Body of pancreas (tissue), 4 donors: ENCODE data around the gene THSD7B. TPM values are rescaled to one million over a fixed set of nuclear protein-coding genes. Genes with fewer than 3 reads are reported as not detected.

ENCODE experiments used
- ATAC-seq: fragments of 150-250 bp; one replicate; pipeline ENCODE4 v1.9.1; 2016
- DNase-seq, 4 donors: peaks; one replicate each; pipeline ENCODE4 v3.0.0-alpha.2; 2019
- H3K27ac ChIP-seq, 4 donors: fragments of 200-600 bp; sonication (generic); 1 replicate in 3 of 4; 2 replicates in 1 of 4; pipeline versions ENCODE4 v1.5.1 to v1.6.1; 2016 to 2019; ENCODE audit warnings: mild to moderate bottlenecking in 1 of 4, mixed read lengths in 1 of 4, moderate library complexity in 1 of 4
- H3K27me3 ChIP-seq, 2 donors: fragments of 200-600 bp; sonication (generic); one replicate each; pipeline ENCODE4 v1.6.0; 2016; ENCODE audit warnings: mild to moderate bottlenecking in 1 of 2
- H3K36me3 ChIP-seq, 2 donors: fragments of 200-600 bp; sonication (generic); replicated peaks in 1 of 2; 2 replicates each; pipeline ENCODE4 v1.5.1; 2016; ENCODE audit warnings: low read depth in 2 of 2; ENCODE audit not compliant: insufficient read depth in 1 of 2
- H3K4me1 ChIP-seq: fragments of 200-600 bp; sonication (generic); one replicate; pipeline ENCODE4 v1.6.0; 2016
- H3K4me3 ChIP-seq, 2 donors: fragments of 200-600 bp; sonication (generic); 1 replicate in 1 of 2; 2 replicates in 1 of 2; pipeline ENCODE4 v1.5.1; 2016 to 2019
- H3K9me3 ChIP-seq, 3 donors: fragments of 200-600 bp; sonication (generic); 1 replicate in 2 of 3; 2 replicates in 1 of 3; pipeline ENCODE4 v1.5.1; 2016
- POLR2A ChIP-seq, 3 donors: fragments of 450-650 bp; IDR thresholded peaks; one replicate each; pipeline ENCODE4 v1.6.1; 2016; ENCODE audit warnings: antibody characterized with exemption in 3 of 3, mild to moderate bottlenecking in 2 of 3
- WGBS, 2 donors: methylation state at CpG; one replicate each; pipeline ENCODE4 v1.1.5; 2017; 5-methylcytosine and 5-hydroxymethylcytosine counted together
- intact Hi-C: fragments of 100-400 bp; cut with DNase I; formaldehyde crosslinking; loops from one replicate; pipeline ENCODE4 v1.15.1; 2023
- total RNA-seq, 2 donors: library from RNA; depleted of rRNA; stranded (reverse); fragments of >200 nt; gene quantifications; one replicate each; pipeline ENCODE4 v1.1.0, GENCODE V29; 2016
- TF ChIP-seq, protein P1 (sequence below), 7 experiments: fragments of 450-650 bp in 4 of 7; fragments of 200-600 bp in 3 of 7; sonication (generic) in 3 of 7; IDR thresholded peaks; one replicate each; pipeline ENCODE4 v1.5.1; 2016 to 2019; ENCODE audit warnings: antibody characterized with exemption in 7 of 7

Gene THSD7B
- total RNA-seq, 2 donors from 2014 or later, result 0.26 to 0.33 TPM

DNA sequence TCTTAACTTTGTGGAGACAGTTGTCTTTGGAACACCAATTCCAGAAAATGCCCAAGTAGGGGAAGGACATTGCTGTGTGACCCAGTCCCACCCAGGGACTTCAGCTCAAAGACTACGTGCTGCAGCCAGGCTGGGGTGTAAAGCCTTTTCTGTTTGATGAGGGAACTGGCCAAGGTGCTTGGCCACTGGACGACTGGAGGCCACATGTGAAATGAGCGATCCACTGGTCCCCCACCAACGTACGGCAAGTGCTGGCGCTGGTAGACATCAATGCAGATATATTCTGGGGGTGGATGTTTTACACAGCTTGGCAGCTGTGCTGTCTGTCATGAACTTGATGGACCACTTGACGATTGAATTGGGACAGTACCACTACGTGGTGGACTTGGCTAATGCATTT lies 616.4 kb downstream of the THSD7B start:
- no peaks in the 10 kb centered on the region for H3K9me3 ChIP-seq
- no peak overlapping the region for H3K27ac ChIP-seq
- H3K4me1 ChIP-seq, result no peaks in the 10 kb centered on the region
- no peaks in the 10 kb centered on the region for H3K27me3 ChIP-seq
- 68 to 72% methylated on average over 8 of the region's 8 CpGs for WGBS, 2 donors
- H3K4me3 ChIP-seq, result no peak overlapping the region
- H3K36me3 ChIP-seq, result no peaks in the 10 kb centered on the region
- no peak for DNase-seq
- TF ChIP-seq, protein P1, sequence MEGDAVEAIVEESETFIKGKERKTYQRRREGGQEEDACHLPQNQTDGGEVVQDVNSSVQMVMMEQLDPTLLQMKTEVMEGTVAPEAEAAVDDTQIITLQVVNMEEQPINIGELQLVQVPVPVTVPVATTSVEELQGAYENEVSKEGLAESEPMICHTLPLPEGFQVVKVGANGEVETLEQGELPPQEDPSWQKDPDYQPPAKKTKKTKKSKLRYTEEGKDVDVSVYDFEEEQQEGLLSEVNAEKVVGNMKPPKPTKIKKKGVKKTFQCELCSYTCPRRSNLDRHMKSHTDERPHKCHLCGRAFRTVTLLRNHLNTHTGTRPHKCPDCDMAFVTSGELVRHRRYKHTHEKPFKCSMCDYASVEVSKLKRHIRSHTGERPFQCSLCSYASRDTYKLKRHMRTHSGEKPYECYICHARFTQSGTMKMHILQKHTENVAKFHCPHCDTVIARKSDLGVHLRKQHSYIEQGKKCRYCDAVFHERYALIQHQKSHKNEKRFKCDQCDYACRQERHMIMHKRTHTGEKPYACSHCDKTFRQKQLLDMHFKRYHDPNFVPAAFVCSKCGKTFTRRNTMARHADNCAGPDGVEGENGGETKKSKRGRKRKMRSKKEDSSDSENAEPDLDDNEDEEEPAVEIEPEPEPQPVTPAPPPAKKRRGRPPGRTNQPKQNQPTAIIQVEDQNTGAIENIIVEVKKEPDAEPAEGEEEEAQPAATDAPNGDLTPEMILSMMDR (IDR thresholded peaks at IDR 0.05), result no peak
- TF ChIP-seq POLR2A (IDR thresholded peaks at IDR 0.05), result no peak
- no peak for ATAC-seq
- intact Hi-C loops, result no loop called here

DNA sequence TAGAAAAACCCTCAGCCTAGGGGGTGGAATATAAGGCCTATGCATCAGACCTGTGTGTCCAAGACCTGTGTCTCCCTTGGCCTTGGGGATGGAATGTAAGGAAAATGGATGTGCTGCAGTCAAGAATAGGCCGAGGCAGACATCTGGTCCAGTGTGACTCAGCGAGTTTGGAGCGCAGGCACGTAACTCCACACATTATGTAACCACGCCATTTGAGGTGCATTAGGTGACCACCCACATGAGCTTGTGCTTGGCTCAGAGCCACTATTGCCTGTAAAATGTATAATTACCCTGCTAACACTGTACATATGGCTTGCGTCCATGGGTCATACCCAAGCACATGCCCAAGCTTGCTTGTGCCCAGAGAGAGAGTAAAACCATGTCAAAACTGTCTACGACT lies 618.0 kb downstream of the THSD7B start:
- no peak for TF ChIP-seq POLR2A (IDR thresholded peaks at IDR 0.05)
- TF ChIP-seq, protein P1 (IDR thresholded peaks at IDR 0.05), result no peak
- ATAC-seq (no peak), DNase-seq (no peak)
- Histone ChIP-seq H3K27ac (no peak overlapping the region), H3K4me1 (no peaks in the 10 kb centered on the region), H3K4me3 (no peak overlapping the region), H3K36me3 (no peaks in the 10 kb centered on the region), H3K9me3 (no peaks in the 10 kb centered on the region), H3K27me3 (no peaks in the 10 kb centered on the region)
- intact Hi-C loops, result no loop called here
- 82 to 83% methylated on average over 5 to 7 of the region's 7 CpGs for WGBS, 2 donors

DNA sequence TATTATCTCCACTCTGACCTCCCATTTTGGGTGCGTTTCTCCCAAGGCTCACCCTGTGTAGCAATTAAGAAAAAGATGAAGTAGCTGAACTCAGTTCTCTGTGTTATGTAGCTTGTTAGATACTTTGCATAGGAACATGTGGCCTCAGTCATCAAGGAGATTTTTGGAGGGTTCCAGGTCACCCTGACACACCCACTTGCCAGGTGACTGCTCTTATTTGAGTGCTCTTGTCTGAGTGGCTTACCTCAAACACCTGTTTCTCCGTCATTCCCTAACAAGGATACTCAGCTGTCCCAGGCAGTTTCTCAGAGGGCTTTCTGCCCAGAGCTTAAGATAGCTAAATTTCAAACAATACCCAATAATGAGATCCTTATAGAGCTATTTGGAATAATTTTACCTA lies 621.7 kb downstream of the THSD7B start:
- WGBS, 2 donors, result 33 to 46% methylated on average over 2 of the region's 2 CpGs
- H3K9me3 ChIP-seq, result no peaks in the 10 kb centered on the region

DNA sequence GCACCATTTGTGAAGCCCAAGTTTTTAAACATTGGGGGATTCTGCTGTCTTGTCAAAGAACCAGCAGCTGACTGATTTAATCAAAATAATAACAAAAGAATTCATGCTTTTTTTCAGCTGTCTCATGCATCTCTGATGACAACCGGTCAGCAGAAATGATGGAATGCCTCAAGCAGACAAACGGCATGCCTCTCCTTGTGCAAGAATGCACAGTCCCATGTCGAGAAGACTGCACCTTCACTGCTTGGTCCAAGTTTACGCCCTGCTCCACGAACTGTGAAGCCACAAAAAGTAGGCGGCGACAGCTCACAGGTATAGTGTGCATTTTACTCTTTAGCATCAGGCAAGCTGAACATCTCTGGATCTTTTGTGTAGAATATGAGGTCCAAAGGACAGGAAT lies 640.2 kb downstream of the THSD7B start:
- H3K9me3 ChIP-seq, result no peaks in the 10 kb centered on the region
- 61 to 63% methylated on average over 7 of the region's 7 CpGs for WGBS, 2 donors
- H3K4me3 ChIP-seq, result no peak overlapping the region
- intact Hi-C loops, result no loop called here
- H3K27me3 ChIP-seq, result no peaks in the 10 kb centered on the region
- H3K4me1 ChIP-seq, result no peaks in the 10 kb centered on the region
- H3K36me3 ChIP-seq, result no peaks in the 10 kb centered on the region
- H3K27ac ChIP-seq, result no peak overlapping the region
- DNase-seq (no peak), ATAC-seq (no peak)
- TF ChIP-seq, protein P1 (IDR thresholded peaks at IDR 0.05), result no peak
- TF ChIP-seq POLR2A (IDR thresholded peaks at IDR 0.05), result no peak

More for the DNA sequence above, 621.7 kb downstream of the THSD7B start:
- no peak for TF ChIP-seq POLR2A (IDR thresholded peaks at IDR 0.05)
- TF ChIP-seq, protein P1 (IDR thresholded peaks at IDR 0.05), result no peak
- Histone ChIP-seq H3K27ac (no peak overlapping the region), H3K4me3 (no peak overlapping the region), H3K27me3 (no peaks in the 10 kb centered on the region), H3K36me3 (no peaks in the 10 kb centered on the region), H3K4me1 (no peaks in the 10 kb centered on the region)
- no peak for DNase-seq
- intact Hi-C loops, result no loop called here
- no peak for ATAC-seq

DNA sequence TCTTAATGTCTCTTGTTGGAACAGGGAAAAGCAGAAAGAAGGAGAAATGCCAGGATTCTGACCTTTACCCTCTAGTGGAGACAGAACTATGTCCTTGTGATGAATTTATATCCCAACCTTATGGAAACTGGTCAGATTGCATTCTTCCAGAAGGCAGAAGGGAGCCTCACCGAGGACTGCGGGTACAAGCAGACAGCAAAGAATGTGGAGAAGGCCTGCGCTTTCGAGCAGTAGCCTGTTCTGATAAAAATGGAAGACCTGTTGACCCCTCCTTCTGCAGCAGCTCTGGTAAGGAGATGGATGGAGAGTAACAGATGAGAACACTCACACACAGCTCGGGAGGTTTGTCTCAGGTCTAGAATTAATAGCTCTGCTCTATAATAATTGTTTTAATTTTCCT lies 646.2 kb downstream of the THSD7B start:
- Histone ChIP-seq H3K27ac (no peak overlapping the region), H3K9me3 (no peaks in the 10 kb centered on the region), H3K4me3 (no peak overlapping the region), H3K4me1 (no peaks in the 10 kb centered on the region), H3K27me3 (no peaks in the 10 kb centered on the region), H3K36me3 (no peaks in the 10 kb centered on the region)
- whole genome bisulfite sequencing, 2 donors, result 25 to 30% methylated on average over 5 of the region's 5 CpGs
- ATAC-seq (no peak), DNase-seq (no peak)
- intact Hi-C loops, result no loop called here
- TF ChIP-seq POLR2A (IDR thresholded peaks at IDR 0.05), result no peak
- TF ChIP-seq, protein P1 (IDR thresholded peaks at IDR 0.05), result no peak
